HL-60 (cell line): Measurements from ENCODE around the gene DNAJC30.

Experiments used
- DNase-seq, 2 experiments: peaks; one replicate each; pipeline ENCODE4 v3.0.0-alpha.2; 2010 to 2020; ENCODE audit warnings: low read depth in 1 of 2, low spot score in 1 of 2
- H3K27ac ChIP-seq: fragments of 250-450 bp; sonication (Bioruptor Pico); replicated peaks from 2 replicates; pipeline ENCODE4 v1.5.1; 2020; ENCODE audit warnings: mild to moderate bottlenecking, moderate library complexity
- H3K27me3 ChIP-seq: fragments of 250-450 bp; sonication (Bioruptor Pico); 2 replicates; pipeline ENCODE4 v1.5.1; 2021; ENCODE audit warnings: mild to moderate bottlenecking, moderate library complexity; ENCODE audit not compliant: insufficient read depth, poor library complexity, severe bottlenecking
- H3K4me3 ChIP-seq: replicated peaks from 2 replicates; pipeline ENCODE4 v1.5.1; 2011; ENCODE audit warnings: mild to moderate bottlenecking, control low read depth, low read length; ENCODE audit not compliant: insufficient read depth
- GABPA ChIP-seq: IDR thresholded peaks from 2 replicates; pipeline ENCODE4 v1.6.1; 2012; ENCODE audit warnings: low read depth
- POLR2AphosphoS5 ChIP-seq: IDR thresholded peaks from 2 replicates; pipeline ENCODE4 v1.6.1; 2012; ENCODE audit warnings: low read depth
- SPI1 ChIP-seq: IDR thresholded peaks from 2 replicates; pipeline ENCODE4 v1.6.1; 2012; ENCODE audit warnings: low read depth, mild to moderate bottlenecking, borderline replicate concordance
- long read RNA-seq: library from polyadenylated mRNA; unstranded; transcript quantifications from one replicate; pipeline ENCODE4 v2.0.0, GENCODE V29; 2020
- TF ChIP-seq, protein P1 (sequence below): IDR thresholded peaks from 2 replicates; pipeline ENCODE4 v1.6.1; 2012; ENCODE audit warnings: low read depth; ENCODE audit not compliant: insufficient replicate concordance
- TF ChIP-seq, protein P2 (sequence below): IDR thresholded peaks from one replicate; pipeline ENCODE4 v1.5.1; 2011; ENCODE audit warnings: low read length, control low read depth, inconsistent platforms; ENCODE audit not compliant: insufficient read depth

DNAJC30 gene
- long read RNA-seq, partial matches to known transcripts = 0 of 4 reads
- long read RNA-seq, other reads (novel, unspliced or antisense) = 0 of 4 reads

DNA sequence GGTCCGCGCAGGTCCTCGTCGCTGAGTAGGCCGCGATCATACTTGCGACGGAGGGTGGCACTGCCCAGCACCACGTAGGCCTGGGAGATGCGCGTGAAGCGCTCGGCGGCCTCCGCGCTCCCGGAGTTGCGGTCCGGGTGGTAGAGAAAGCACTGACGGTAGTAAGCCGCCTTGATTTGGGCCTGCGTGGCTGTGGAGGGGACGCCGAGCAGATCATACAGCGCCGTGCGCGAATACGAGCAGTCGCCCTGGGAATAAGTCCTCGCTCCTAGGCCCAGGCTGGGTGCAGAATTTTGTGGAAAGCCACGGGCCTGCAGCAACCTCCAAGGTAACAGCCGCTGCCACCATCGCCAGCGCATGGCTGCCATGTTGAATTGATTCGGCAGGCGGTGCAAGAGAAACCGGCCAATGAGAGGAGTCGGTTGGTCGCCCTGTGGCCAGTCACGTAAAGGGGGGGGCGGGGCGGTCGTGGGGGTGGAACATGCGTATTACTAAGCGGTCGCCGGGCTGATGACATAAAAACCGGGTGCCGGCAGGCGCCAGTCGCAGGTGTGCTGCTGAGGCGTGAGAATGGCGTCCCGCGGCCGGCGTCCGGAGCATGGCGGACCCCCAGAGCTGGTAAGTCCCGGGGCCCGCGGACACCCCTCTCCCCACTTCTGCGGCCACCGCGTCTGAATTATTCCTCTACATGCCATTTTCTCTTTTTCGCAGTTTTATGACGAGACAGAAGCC lies at the start of gene DNAJC30, which contains the start of gene BUD23:
Gene DNAJC30 (minus strand): TSS at position 398 of the 732 bp plus-strand sequence. CDS start 30 bp downstream, at position 368.
Gene BUD23 (plus strand): TSS at position 542 of the 732 bp plus-strand sequence. CDS start 29 bp downstream, at position 571.
- H3K4me3 ChIP-seq = peak within 1 kb of the TSS; percentile 87
- TF ChIP-seq POLR2AphosphoS5 (peak; percentile 88), GABPA (0 out of 2 replicates have a peak, but pooled peaks have one; percentile 17), SPI1 (no peak)
- TF ChIP-seq, protein P1, sequence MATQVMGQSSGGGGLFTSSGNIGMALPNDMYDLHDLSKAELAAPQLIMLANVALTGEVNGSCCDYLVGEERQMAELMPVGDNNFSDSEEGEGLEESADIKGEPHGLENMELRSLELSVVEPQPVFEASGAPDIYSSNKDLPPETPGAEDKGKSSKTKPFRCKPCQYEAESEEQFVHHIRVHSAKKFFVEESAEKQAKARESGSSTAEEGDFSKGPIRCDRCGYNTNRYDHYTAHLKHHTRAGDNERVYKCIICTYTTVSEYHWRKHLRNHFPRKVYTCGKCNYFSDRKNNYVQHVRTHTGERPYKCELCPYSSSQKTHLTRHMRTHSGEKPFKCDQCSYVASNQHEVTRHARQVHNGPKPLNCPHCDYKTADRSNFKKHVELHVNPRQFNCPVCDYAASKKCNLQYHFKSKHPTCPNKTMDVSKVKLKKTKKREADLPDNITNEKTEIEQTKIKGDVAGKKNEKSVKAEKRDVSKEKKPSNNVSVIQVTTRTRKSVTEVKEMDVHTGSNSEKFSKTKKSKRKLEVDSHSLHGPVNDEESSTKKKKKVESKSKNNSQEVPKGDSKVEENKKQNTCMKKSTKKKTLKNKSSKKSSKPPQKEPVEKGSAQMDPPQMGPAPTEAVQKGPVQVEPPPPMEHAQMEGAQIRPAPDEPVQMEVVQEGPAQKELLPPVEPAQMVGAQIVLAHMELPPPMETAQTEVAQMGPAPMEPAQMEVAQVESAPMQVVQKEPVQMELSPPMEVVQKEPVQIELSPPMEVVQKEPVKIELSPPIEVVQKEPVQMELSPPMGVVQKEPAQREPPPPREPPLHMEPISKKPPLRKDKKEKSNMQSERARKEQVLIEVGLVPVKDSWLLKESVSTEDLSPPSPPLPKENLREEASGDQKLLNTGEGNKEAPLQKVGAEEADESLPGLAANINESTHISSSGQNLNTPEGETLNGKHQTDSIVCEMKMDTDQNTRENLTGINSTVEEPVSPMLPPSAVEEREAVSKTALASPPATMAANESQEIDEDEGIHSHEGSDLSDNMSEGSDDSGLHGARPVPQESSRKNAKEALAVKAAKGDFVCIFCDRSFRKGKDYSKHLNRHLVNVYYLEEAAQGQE = no peak
- TF ChIP-seq, protein P2, sequence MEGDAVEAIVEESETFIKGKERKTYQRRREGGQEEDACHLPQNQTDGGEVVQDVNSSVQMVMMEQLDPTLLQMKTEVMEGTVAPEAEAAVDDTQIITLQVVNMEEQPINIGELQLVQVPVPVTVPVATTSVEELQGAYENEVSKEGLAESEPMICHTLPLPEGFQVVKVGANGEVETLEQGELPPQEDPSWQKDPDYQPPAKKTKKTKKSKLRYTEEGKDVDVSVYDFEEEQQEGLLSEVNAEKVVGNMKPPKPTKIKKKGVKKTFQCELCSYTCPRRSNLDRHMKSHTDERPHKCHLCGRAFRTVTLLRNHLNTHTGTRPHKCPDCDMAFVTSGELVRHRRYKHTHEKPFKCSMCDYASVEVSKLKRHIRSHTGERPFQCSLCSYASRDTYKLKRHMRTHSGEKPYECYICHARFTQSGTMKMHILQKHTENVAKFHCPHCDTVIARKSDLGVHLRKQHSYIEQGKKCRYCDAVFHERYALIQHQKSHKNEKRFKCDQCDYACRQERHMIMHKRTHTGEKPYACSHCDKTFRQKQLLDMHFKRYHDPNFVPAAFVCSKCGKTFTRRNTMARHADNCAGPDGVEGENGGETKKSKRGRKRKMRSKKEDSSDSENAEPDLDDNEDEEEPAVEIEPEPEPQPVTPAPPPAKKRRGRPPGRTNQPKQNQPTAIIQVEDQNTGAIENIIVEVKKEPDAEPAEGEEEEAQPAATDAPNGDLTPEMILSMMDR = no peak
- peak within 1 kb of the TSS; percentile 75 for H3K27ac ChIP-seq
- peak; percentile 89 to 98 for DNase-seq
- H3K27me3 ChIP-seq = no peaks in the 10 kb centered on the region

DNA sequence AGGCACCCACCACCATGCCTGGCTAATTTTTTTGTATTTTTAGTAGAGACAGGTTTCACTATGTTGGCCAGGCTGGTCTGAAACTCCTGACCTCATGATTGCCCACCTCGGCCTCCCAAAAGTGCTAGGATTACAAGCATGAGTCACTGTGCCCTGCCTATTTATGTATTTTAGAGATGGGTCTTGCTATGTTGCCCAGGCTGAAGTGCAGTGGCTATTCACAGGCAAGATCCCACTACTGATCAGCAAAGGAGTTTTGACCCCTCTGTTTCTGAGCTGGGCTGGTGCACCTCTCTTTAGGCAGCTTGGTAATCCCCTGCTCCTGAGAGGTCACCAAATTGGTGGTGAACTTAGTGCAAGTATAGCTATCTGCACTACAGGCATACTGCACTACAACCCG lies 49.1 kb upstream of the DNAJC30 start:
- Histone ChIP-seq H3K27ac (no peak overlapping the region), H3K27me3 (peaks cover 5% of the 10 kb centered on the region), H3K4me3 (no peak overlapping the region)
- no peak for DNase-seq
- TF ChIP-seq POLR2AphosphoS5 = no peak
- TF ChIP-seq, protein P1 = no peak
- TF ChIP-seq, protein P2 = no peak
- no peak for TF ChIP-seq SPI1
- TF ChIP-seq GABPA = no peak

DNA sequence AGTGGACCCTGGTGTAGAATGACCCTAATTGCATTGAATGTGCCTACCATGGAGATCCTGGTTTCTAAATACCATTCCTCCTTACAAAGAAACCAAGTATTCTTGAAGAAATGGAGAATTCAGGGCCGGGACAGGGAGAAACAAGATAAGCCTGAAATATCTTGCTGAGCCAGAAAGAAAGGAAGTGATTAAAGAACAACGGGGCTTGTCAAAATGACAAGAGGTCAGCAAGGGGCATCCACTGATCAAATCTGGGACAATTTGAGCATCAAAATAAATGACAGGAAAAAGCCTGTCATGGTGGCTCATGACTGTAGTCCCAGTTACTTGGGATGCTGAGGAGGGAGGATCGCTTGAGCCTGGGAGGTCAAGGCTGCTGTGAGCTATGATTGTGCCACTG lies 47.2 kb upstream of the DNAJC30 start:
- TF ChIP-seq, protein P1 = no peak
- TF ChIP-seq POLR2AphosphoS5 = no peak
- TF ChIP-seq SPI1 = no peak
- no peak for TF ChIP-seq GABPA
- TF ChIP-seq, protein P2 = no peak
- no peak overlapping the region for H3K27ac ChIP-seq
- DNase-seq = no peak

More for the DNA sequence above, 47.2 kb upstream of the DNAJC30 start:
- Histone ChIP-seq H3K27me3 (peaks cover 5% of the 10 kb centered on the region), H3K4me3 (no peak overlapping the region)
